SK-N-SH (cell line): ENCODE data around the gene FMNL2. TPM values are rescaled to one million over a fixed set of nuclear protein-coding genes. Genes with fewer than 3 reads are reported as not detected.

Source experiments
- CTCF ChIA-PET: fragments of 300-600, 350-600 bp; formaldehyde crosslinking; extraction: SDS; loops from one replicate; lab custom pipeline; 2021; lab: Yijun Ruan, JAX
- POLR2A ChIA-PET: fragments of 350-600 bp; sonication (Branson Sonifier 250); formaldehyde crosslinking; extraction: SDS; loops from one replicate; lab custom pipeline; 2020; ENCODE audit warnings: antibody characterized with exemption, inconsistent platforms; lab: Yijun Ruan, JAX
- DNase-seq: peaks from one replicate; pipeline ENCODE4 v3.0.0; 2012
- H2AFZ ChIP-seq: fragments of 200-600 bp; sonication (generic); 2 replicates; pipeline ENCODE4 v1.8.1; 2016; ENCODE audit warnings: antibody characterized with exemption, mild to moderate bottlenecking, low read depth
- H3F3A ChIP-seq: fragments of 200-600 bp; sonication (generic); replicated peaks from 2 replicates; pipeline ENCODE3; 2016; ENCODE audit warnings: antibody characterized with exemption, mild to moderate bottlenecking; ENCODE audit not compliant: insufficient read depth
- H3K27ac ChIP-seq, 2 experiments: fragments of 200-500 bp in 1 of 2; fragments of 200-600 bp in 1 of 2; sonication (Bioruptor generic) in 1 of 2; sonication (generic), shearing (Covaris generic) in 1 of 2; 2 replicates each; pipeline versions ENCODE4 v1.5.1 to v1.6.1; 2014 to 2016; ENCODE audit warnings: low read depth in 2 of 2, inconsistent platforms in 1 of 2, low read length in 1 of 2, mild to moderate bottlenecking in 1 of 2, mixed read lengths in 1 of 2
- H3K27me3 ChIP-seq: fragments of 200-600 bp; sonication (generic), shearing (Covaris generic); 2 replicates; pipeline ENCODE4 v1.6.1; 2016; ENCODE audit warnings: mixed run types; ENCODE audit not compliant: insufficient read depth
- H3K36me3 ChIP-seq, 2 experiments: fragments of 200-500 bp in 1 of 2; fragments of 200-600 bp in 1 of 2; sonication (Bioruptor generic) in 1 of 2; sonication (generic) in 1 of 2; replicated peaks in 1 of 2; 2 replicates each; pipeline versions ENCODE3 to v1.5.1; 2014 to 2016; ENCODE audit warnings: low read length in 1 of 2, mild to moderate bottlenecking in 1 of 2; ENCODE audit not compliant: insufficient read depth in 2 of 2, control insufficient read depth in 1 of 2
- H3K4me1 ChIP-seq, 2 experiments: fragments of 200-500 bp in 1 of 2; fragments of 200-600 bp in 1 of 2; sonication (Bioruptor generic) in 1 of 2; sonication (generic), shearing (Covaris generic) in 1 of 2; 2 replicates each; pipeline versions ENCODE4 v1.5.1 to v1.6.1; 2014 to 2016; ENCODE audit warnings: low read depth in 1 of 2, low read length in 1 of 2, mixed run types in 1 of 2; ENCODE audit not compliant: insufficient read depth in 2 of 2, control insufficient read depth in 1 of 2
- H3K4me2 ChIP-seq: fragments of 200-600 bp; sonication (generic), shearing (Covaris generic); 2 replicates; pipeline ENCODE4 v1.6.1; 2017; ENCODE audit warnings: mixed run types
- H3K4me3 ChIP-seq, 2 experiments: fragments of 200-500 bp in 1 of 2; fragments of 200-600 bp in 1 of 2; sonication (Bioruptor generic) in 1 of 2; sonication (generic), shearing (Covaris generic) in 1 of 2; 2 replicates each; pipeline versions ENCODE4 v1.5.1 to v1.8.1; 2014 to 2016; ENCODE audit warnings: low read depth in 2 of 2, inconsistent platforms in 1 of 2, low read length in 1 of 2, mild to moderate bottlenecking in 1 of 2, mixed read lengths in 1 of 2, moderate library complexity in 1 of 2
- H3K79me2 ChIP-seq: fragments of 200-600 bp; sonication (generic); 2 replicates; pipeline ENCODE4 v1.8.1; 2017; ENCODE audit warnings: mild to moderate bottlenecking; ENCODE audit not compliant: insufficient read depth
- H3K9ac ChIP-seq: fragments of 200-600 bp; sonication (generic); 2 replicates; pipeline ENCODE4 v1.6.1; 2017; ENCODE audit warnings: mixed run types
- H3K9me2 ChIP-seq: fragments of 200-600 bp; sonication (generic); 2 replicates; pipeline ENCODE4 v1.6.1; 2017; ENCODE audit warnings: mixed run types
- H3K9me3 ChIP-seq: fragments of 200-600 bp; sonication (generic); 2 replicates; pipeline ENCODE4 v1.6.1; 2017; ENCODE audit warnings: mixed run types, mild to moderate bottlenecking, moderate library complexity
- H4K20me1 ChIP-seq: fragments of 200-600 bp; sonication (generic); 2 replicates; pipeline ENCODE4 v1.6.1; 2017; ENCODE audit warnings: mild to moderate bottlenecking, mixed run types; ENCODE audit not compliant: insufficient read depth
- CHD2 ChIP-seq: fragments of 150-350 bp; IDR thresholded peaks from 2 replicates; pipeline ENCODE4 v1.6.1; 2018; ENCODE audit warnings: low read length; ENCODE audit not compliant: partially characterized antibody
- MEF2A ChIP-seq: IDR thresholded peaks from 2 replicates; pipeline ENCODE4 v1.4.0; 2012; ENCODE audit warnings: low read depth, borderline replicate concordance
- RFX5 ChIP-seq: IDR thresholded peaks from 2 replicates; pipeline ENCODE4 v1.6.1; 2012; ENCODE audit warnings: mild to moderate bottlenecking, improper control_type of control experiment, low read length
- RXRA ChIP-seq: IDR thresholded peaks from 2 replicates; pipeline ENCODE4 v1.4.0; 2012; ENCODE audit warnings: low read depth, mild to moderate bottlenecking, borderline replicate concordance
- WGBS: methylation state at CpG from one replicate; pipeline ENCODE4 v1.1.6; 2017; ENCODE audit warnings: low lambda C conversion rate; 5-methylcytosine and 5-hydroxymethylcytosine counted together
- polyA plus RNA-seq, 3 experiments: library from polyadenylated mRNA; depleted of rRNA; stranded (reverse); fragments of >200 nt; gene quantifications; 2 replicates each; pipeline ENCODE4 v1.2.3, GENCODE V29; 2012
- TF ChIP-seq, protein P1 (sequence below): fragments of 150-350 bp; IDR thresholded peaks from 2 replicates; pipeline ENCODE4 v1.6.1; 2016; ENCODE audit warnings: mild to moderate bottlenecking, low read depth, low read length
- TF ChIP-seq, protein P2 (sequence below): IDR thresholded peaks from 2 replicates; pipeline ENCODE4 v1.6.1; 2012; ENCODE audit warnings: mild to moderate bottlenecking, low read depth, low read length, moderate library complexity
- TF ChIP-seq, protein P3 (sequence below): fragments of 200-600 bp; sonication (generic); IDR thresholded peaks from 2 replicates; pipeline ENCODE4 v1.6.1; 2017; ENCODE audit warnings: antibody characterized with exemption, mild to moderate bottlenecking, moderate library complexity
- TF ChIP-seq, protein P4 (sequence below): IDR thresholded peaks from 2 replicates; pipeline ENCODE4 v1.4.0; 2012; ENCODE audit warnings: low read depth, borderline replicate concordance

FMNL2 gene
- polyA plus RNA-seq, 1 of the 3 experiments (the other 2 are of a cell fraction), result 14.5 TPM

DNA sequence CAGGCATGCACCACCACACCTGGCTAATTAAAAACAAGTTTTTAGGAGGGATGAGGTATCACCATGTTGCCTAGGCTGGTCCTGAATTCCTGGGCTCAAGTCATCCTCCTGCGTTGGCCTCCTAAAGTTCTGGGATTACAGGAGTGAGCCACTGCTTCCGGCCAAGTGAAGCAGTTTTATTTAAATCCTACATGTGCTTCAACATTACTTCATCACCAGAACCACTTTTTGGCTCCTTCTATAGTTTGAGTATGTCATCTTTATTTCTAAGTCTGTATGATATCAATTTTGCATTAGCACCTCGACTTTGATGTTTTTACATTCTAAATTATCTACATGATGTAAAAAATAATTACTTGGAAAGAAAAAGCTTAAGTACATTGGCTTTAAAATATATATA is 144.3 kb downstream of the FMNL2 start (continued):
- no peak for TF ChIP-seq RFX5
- TF ChIP-seq, protein P1, sequence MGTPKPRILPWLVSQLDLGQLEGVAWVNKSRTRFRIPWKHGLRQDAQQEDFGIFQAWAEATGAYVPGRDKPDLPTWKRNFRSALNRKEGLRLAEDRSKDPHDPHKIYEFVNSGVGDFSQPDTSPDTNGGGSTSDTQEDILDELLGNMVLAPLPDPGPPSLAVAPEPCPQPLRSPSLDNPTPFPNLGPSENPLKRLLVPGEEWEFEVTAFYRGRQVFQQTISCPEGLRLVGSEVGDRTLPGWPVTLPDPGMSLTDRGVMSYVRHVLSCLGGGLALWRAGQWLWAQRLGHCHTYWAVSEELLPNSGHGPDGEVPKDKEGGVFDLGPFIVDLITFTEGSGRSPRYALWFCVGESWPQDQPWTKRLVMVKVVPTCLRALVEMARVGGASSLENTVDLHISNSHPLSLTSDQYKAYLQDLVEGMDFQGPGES, result no peak
- TF ChIP-seq, protein P2, sequence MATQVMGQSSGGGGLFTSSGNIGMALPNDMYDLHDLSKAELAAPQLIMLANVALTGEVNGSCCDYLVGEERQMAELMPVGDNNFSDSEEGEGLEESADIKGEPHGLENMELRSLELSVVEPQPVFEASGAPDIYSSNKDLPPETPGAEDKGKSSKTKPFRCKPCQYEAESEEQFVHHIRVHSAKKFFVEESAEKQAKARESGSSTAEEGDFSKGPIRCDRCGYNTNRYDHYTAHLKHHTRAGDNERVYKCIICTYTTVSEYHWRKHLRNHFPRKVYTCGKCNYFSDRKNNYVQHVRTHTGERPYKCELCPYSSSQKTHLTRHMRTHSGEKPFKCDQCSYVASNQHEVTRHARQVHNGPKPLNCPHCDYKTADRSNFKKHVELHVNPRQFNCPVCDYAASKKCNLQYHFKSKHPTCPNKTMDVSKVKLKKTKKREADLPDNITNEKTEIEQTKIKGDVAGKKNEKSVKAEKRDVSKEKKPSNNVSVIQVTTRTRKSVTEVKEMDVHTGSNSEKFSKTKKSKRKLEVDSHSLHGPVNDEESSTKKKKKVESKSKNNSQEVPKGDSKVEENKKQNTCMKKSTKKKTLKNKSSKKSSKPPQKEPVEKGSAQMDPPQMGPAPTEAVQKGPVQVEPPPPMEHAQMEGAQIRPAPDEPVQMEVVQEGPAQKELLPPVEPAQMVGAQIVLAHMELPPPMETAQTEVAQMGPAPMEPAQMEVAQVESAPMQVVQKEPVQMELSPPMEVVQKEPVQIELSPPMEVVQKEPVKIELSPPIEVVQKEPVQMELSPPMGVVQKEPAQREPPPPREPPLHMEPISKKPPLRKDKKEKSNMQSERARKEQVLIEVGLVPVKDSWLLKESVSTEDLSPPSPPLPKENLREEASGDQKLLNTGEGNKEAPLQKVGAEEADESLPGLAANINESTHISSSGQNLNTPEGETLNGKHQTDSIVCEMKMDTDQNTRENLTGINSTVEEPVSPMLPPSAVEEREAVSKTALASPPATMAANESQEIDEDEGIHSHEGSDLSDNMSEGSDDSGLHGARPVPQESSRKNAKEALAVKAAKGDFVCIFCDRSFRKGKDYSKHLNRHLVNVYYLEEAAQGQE, result no peak

DNA sequence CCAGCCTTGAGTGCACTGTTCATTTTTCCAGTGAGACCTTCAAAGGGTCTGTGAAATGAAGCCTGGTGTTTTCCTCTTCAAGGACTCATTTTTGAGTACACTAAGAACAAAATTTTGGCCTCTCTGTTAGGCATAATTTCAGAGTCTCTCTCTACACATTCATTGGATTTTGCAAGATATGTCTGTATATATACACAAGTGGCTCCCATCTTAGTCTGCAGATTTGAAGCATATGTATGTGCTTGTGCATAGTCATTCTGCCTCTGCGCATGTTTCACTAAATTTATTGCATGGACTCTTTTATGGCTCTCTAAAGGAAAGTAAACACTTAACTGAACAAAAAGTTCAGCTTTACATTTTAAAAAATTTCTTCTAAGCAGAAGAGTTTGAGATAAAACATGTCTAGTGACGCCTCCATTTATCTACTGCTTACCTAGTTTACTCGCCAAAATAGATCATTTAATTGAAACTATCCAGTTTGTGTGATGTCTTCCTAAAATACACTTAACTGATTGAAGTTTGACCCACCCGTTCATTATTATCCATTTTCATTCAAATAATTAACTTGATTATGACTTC is 145.9 kb downstream of the FMNL2 start:
- WGBS, result 94% methylated on average over 4 of the region's 4 CpGs
- H3K9me3 ChIP-seq, result no peaks in the 10 kb centered on the region
- ChIA-PET POLR2A (no interaction called here), CTCF (no interaction called here)
- H3F3A ChIP-seq, result peaks cover 2% of the 10 kb centered on the region
- no peak overlapping the region for H3K4me3 ChIP-seq
- no peak overlapping the region for H3K27ac ChIP-seq
- DNase-seq, result no peak
- no peak overlapping the region for H3K4me2 ChIP-seq
- TF ChIP-seq, protein P2, result no peak
- TF ChIP-seq, protein P3, sequence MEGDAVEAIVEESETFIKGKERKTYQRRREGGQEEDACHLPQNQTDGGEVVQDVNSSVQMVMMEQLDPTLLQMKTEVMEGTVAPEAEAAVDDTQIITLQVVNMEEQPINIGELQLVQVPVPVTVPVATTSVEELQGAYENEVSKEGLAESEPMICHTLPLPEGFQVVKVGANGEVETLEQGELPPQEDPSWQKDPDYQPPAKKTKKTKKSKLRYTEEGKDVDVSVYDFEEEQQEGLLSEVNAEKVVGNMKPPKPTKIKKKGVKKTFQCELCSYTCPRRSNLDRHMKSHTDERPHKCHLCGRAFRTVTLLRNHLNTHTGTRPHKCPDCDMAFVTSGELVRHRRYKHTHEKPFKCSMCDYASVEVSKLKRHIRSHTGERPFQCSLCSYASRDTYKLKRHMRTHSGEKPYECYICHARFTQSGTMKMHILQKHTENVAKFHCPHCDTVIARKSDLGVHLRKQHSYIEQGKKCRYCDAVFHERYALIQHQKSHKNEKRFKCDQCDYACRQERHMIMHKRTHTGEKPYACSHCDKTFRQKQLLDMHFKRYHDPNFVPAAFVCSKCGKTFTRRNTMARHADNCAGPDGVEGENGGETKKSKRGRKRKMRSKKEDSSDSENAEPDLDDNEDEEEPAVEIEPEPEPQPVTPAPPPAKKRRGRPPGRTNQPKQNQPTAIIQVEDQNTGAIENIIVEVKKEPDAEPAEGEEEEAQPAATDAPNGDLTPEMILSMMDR, result no peak
- no peak for TF ChIP-seq MEF2A
- TF ChIP-seq CHD2, result no peak
- TF ChIP-seq RFX5, result no peak
- TF ChIP-seq RXRA, result no peak
- TF ChIP-seq, protein P4, sequence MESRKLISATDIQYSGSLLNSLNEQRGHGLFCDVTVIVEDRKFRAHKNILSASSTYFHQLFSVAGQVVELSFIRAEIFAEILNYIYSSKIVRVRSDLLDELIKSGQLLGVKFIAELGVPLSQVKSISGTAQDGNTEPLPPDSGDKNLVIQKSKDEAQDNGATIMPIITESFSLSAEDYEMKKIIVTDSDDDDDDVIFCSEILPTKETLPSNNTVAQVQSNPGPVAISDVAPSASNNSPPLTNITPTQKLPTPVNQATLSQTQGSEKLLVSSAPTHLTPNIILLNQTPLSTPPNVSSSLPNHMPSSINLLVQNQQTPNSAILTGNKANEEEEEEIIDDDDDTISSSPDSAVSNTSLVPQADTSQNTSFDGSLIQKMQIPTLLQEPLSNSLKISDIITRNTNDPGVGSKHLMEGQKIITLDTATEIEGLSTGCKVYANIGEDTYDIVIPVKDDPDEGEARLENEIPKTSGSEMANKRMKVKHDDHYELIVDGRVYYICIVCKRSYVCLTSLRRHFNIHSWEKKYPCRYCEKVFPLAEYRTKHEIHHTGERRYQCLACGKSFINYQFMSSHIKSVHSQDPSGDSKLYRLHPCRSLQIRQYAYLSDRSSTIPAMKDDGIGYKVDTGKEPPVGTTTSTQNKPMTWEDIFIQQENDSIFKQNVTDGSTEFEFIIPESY, result no peak
- no peak overlapping the region for H3K9ac ChIP-seq
- peaks cover 10% of the 10 kb centered on the region; the same call in 1 of the 2 replicates for H4K20me1 ChIP-seq
- peaks cover 10% of the 10 kb centered on the region; the same call in 1 of the 2 replicates for H3K79me2 ChIP-seq
- no peaks in the 10 kb centered on the region for H3K36me3 ChIP-seq
- peaks cover 0 to 5% of the 10 kb centered on the region in 2 experiments; a peak in 2 of 4 replicates for H3K4me1 ChIP-seq
- no peak overlapping the region for H2AFZ ChIP-seq
- no peaks in the 10 kb centered on the region for H3K9me2 ChIP-seq
- no peaks in the 10 kb centered on the region for H3K27me3 ChIP-seq
